AG04450 (cell line): Measurements from ENCODE around the gene HOXB5. TPM values are rescaled to one million over a fixed set of nuclear protein-coding genes. Genes with fewer than 3 reads are reported as not detected.

Experiments
- CTCF ChIA-PET: fragments of 300-600, 350-600 bp; formaldehyde crosslinking; extraction: SDS; loops from one replicate; lab custom pipeline; 2022; ENCODE audit warnings: antibody characterized with exemption, inconsistent platforms; lab: Charles Lee
- POLR2A ChIA-PET: fragments of 350-600 bp; formaldehyde crosslinking; extraction: SDS; loops from one replicate; lab custom pipeline; 2021; ENCODE audit warnings: antibody characterized with exemption, inconsistent platforms; lab: Yijun Ruan, JAX
- DNase-seq: peaks from one replicate; pipeline ENCODE4 v3.0.0-alpha.2; 2011; ENCODE audit warnings: low read depth, low spot score
- H3K27ac ChIP-seq: one replicate; pipeline ENCODE4 v1.5.1; 2012; ENCODE audit warnings: low read depth, low read length, control low read depth
- H3K27me3 ChIP-seq: one replicate; pipeline ENCODE4 v1.6.0; 2012; ENCODE audit warnings: low read length; ENCODE audit not compliant: control insufficient read depth, insufficient read depth
- H3K4me3 ChIP-seq: 2 replicates; pipeline ENCODE4 v1.5.1; 2011; ENCODE audit warnings: mild to moderate bottlenecking, low read depth, low read length, control low read depth
- H3K9me3 ChIP-seq: 2 replicates; pipeline ENCODE4 v1.5.1; 2012; ENCODE audit warnings: low read length; ENCODE audit not compliant: control insufficient read depth, insufficient read depth
- polyA plus RNA-seq: library from polyadenylated mRNA; depleted of rRNA; stranded (reverse); fragments of >200 nt; gene quantifications from 2 replicates; pipeline ENCODE4 v1.2.3, GENCODE V29; 2011
- TF ChIP-seq, protein P1 (sequence below): IDR thresholded peaks from 2 replicates; pipeline ENCODE4 v1.5.1; 2011; ENCODE audit warnings: low read depth, low read length, control low read depth, inconsistent platforms

HOXB5 gene
- polyA plus RNA-seq, 1 experiment, result 9.4 TPM

DNA sequence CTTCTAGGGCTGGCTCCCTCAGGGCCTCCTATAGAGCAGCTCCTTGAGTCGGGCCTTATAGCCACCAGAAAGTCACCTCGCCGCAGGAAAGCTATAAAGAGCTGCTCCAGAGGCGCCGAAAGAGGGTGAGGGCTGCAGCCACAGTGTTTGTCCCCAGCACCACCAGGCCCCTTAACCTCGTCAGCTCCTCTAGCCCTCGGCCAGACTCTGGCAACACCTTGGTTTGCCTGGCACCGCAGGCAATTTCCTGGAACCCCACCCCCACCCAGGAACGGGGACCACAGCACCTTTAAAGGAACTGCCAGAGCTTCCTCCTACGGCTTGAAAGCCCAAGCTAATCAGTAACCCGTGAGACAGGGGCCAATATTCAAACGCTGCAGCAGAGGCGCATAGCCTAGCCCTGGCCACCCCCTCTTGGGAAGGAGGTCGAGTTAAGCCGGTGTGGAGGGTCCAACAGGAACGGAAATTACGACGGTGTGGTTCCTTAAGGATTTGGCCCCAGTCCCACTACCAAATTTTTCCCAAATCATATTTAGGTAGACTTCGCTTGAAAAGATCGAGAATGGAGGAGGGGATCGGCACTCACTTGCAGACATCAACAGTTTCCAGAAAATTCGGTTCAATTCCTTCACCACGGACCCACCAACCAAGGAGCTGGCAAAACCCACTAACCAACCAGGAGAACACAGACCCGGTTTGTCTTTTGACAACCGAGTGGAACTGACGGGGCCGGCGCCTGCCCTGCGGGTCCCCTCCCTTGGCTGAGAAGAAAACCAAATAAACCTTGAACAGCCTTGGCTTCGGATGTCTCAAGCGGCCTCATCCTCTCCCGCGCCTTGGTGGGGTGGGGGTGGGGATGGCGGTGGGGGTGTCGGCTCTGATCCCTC is 8.2 kb upstream of the HOXB5 start:
- Histone ChIP-seq H3K4me3 (no peak overlapping the region), H3K27ac (no peak overlapping the region), H3K27me3 (peaks cover 5% of the 10 kb centered on the region), H3K9me3 (peaks cover 4% of the 10 kb centered on the region; the same call in 1 of the 2 replicates)
- DNase-seq, result no peak
- ChIA-PET CTCF (interaction anchor here (0.5 to 1.4 kb wide), 5 partner anchors 14 to 294 kb away, joined by 3 to 6 read pairs (median 3); no protein-coding TSS in a partner anchor), POLR2A (no interaction called here)
- TF ChIP-seq, protein P1, sequence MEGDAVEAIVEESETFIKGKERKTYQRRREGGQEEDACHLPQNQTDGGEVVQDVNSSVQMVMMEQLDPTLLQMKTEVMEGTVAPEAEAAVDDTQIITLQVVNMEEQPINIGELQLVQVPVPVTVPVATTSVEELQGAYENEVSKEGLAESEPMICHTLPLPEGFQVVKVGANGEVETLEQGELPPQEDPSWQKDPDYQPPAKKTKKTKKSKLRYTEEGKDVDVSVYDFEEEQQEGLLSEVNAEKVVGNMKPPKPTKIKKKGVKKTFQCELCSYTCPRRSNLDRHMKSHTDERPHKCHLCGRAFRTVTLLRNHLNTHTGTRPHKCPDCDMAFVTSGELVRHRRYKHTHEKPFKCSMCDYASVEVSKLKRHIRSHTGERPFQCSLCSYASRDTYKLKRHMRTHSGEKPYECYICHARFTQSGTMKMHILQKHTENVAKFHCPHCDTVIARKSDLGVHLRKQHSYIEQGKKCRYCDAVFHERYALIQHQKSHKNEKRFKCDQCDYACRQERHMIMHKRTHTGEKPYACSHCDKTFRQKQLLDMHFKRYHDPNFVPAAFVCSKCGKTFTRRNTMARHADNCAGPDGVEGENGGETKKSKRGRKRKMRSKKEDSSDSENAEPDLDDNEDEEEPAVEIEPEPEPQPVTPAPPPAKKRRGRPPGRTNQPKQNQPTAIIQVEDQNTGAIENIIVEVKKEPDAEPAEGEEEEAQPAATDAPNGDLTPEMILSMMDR, result no peak

GRCh38 chr17:48601207-48601538 is 7.6 kb upstream of the HOXB5 start:
- no peak for DNase-seq
- H3K9me3 ChIP-seq, result peaks cover 3% of the 10 kb centered on the region; the same call in 1 of the 2 replicates
- TF ChIP-seq, protein P1, result no peak
- no peak overlapping the region for H3K27ac ChIP-seq
- H3K4me3 ChIP-seq, result no peak overlapping the region
- ChIA-PET POLR2A (no interaction called here), CTCF (interaction anchor here (1.2 to 1.4 kb wide), 2 partner anchors 264 to 293 kb away, joined by 3 to 6 read pairs; no protein-coding TSS in a partner anchor)
- H3K27me3 ChIP-seq, result peaks cover 5% of the 10 kb centered on the region

DNA sequence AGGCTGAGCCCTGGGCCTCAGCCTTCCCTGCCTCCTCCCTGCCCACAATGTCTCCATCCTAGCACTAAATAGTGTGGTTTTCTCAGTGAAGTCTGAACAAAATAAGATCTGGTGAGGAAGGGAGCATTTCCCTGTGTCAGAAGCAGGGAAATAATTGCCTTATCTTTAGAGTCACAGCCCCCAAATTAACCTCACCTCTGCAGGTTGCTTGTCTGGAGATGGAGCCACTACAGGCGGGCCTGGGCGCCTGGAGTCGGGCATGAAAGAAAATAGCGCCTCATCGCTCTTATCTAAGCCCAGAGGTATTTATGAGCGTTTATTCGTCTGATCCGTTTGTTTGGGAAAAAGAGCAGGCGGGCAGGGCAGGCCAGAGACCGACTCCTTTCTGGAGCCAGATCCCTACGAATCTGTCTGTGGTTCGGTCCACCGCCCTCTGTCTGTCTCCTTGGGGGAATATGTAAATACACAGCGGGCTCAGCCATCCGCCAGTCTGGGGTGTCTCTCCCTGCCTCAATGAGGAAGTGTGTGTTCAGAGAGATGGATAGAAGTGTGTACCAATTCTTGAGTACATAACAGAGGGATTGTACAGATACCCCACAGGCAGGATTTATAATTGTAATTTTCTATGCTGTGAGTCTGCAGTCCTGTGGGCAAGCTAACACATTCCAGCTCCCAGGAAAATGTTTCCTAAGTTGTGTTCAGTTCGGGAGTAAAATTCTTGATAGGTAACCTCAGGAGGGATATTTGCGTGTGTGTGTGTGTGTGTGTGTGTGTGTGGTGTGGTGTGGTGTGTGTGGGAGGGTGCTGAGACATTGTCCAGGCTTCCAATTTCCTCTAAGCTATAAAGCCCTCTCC is 6.9 kb upstream of the HOXB5 start:
- no peak overlapping the region for H3K27ac ChIP-seq
- no peak overlapping the region for H3K4me3 ChIP-seq
- TF ChIP-seq, protein P1, result no peak
- no peaks in the 10 kb centered on the region; the same call in 1 of the 2 replicates for H3K9me3 ChIP-seq
- ChIA-PET POLR2A (interaction anchor here (0.7 kb wide), 2 partner anchors 9 to 10 kb away, joined by 3 to 4 read pairs; partner anchors contain the start of gene HOXB7), CTCF (interaction anchor here (1.2 to 1.4 kb wide), 2 partner anchors 264 to 293 kb away, joined by 3 to 6 read pairs; no protein-coding TSS in a partner anchor)
- DNase-seq, result no peak
- H3K27me3 ChIP-seq, result peaks cover 5% of the 10 kb centered on the region

GRCh38 chr17:48599354-48599753 is 5.8 kb upstream of the HOXB5 start:
- H3K27me3 ChIP-seq, result peaks cover 5% of the 10 kb centered on the region
- CTCF ChIA-PET, result no interaction called here

More at GRCh38 chr17:48599354-48599753, 5.8 kb upstream of the HOXB5 start:
- no peak for DNase-seq
- H3K9me3 ChIP-seq, result no peaks in the 10 kb centered on the region; the same call in 1 of the 2 replicates
- H3K27ac ChIP-seq, result no peak overlapping the region
- POLR2A ChIA-PET, result no interaction called here
- no peak overlapping the region for H3K4me3 ChIP-seq
- TF ChIP-seq, protein P1, result no peak
